Upper lobe of left lung (tissue), 6 donors: Measurements from ENCODE around the gene PHC1. TPM values are rescaled to one million over a fixed set of nuclear protein-coding genes. Genes with fewer than 3 reads are reported as not detected.

Experiments
- ATAC-seq, 2 donors: fragments of 200-7000 bp; cut with Tn5 transposase; one replicate each; pipeline ENCODE4 v1.9.1; 2022; ENCODE audit warnings: mild to moderate bottlenecking in 2 of 2, moderate library complexity in 2 of 2; ENCODE audit not compliant: low FRiP score in 2 of 2
- DNase-seq, 2 donors: peaks; one replicate each; pipeline ENCODE4 v3.0.0-alpha.2; 2019 to 2020
- H3K27ac ChIP-seq, 4 donors: fragments of 200-600 bp; sonication (generic); one replicate each; pipeline ENCODE4 v1.5.1; 2016 to 2019
- H3K27me3 ChIP-seq, 4 donors: fragments of 200-600 bp; sonication (generic); one replicate each; pipeline ENCODE4 v1.5.1; 2017 to 2019
- H3K36me3 ChIP-seq, 4 donors: fragments of 200-600 bp; sonication (generic); one replicate each; pipeline ENCODE4 v1.5.1; 2016 to 2019
- H3K4me1 ChIP-seq, 4 donors: fragments of 200-600 bp; sonication (generic); one replicate each; pipeline ENCODE4 v1.5.1; 2018 to 2019
- H3K4me3 ChIP-seq, 4 donors: fragments of 200-600 bp; sonication (generic); one replicate each; pipeline ENCODE4 v1.5.1; 2017 to 2019; ENCODE audit warnings: mild to moderate bottlenecking in 2 of 4, moderate library complexity in 1 of 4
- H3K9me3 ChIP-seq, 4 donors: fragments of 200-600 bp; sonication (generic); one replicate each; pipeline ENCODE4 v1.5.1; 2018 to 2019
- CTCF ChIP-seq, 6 experiments: fragments of 450-650 bp in 4 of 6; fragments of 200-600 bp in 2 of 6; sonication (generic) in 2 of 6; IDR thresholded peaks; one replicate each; pipeline ENCODE4 v1.5.1; 2016 to 2019; ENCODE audit warnings: antibody characterized with exemption in 6 of 6
- EP300 ChIP-seq, 4 donors: sonication (generic); formaldehyde crosslinking; IDR thresholded peaks; one replicate each; pipeline ENCODE4 v1.5.1; 2017; ENCODE audit warnings: antibody characterized with exemption in 4 of 4, control low read depth in 2 of 4
- POLR2A ChIP-seq, 4 donors: fragments of 450-650 bp; IDR thresholded peaks; one replicate each; pipeline ENCODE4 v1.5.1; 2016 to 2017; ENCODE audit warnings: antibody characterized with exemption in 4 of 4, mild to moderate bottlenecking in 2 of 4
- POLR2AphosphoS5 ChIP-seq, 2 donors: sonication (generic); formaldehyde crosslinking; IDR thresholded peaks; one replicate each; pipeline ENCODE4 v1.5.1; 2017; ENCODE audit warnings: antibody characterized with exemption in 2 of 2
- WGBS, 2 donors: methylation state at CpG; one replicate each; pipeline ENCODE4 v1.1.5; 2017 to 2018; 5-methylcytosine and 5-hydroxymethylcytosine counted together
- total RNA-seq, 6 donors: library from RNA; depleted of rRNA in 4 of 6; stranded (reverse); fragments of >200 nt in 4 of 6; gene quantifications; one replicate each; pipeline versions ENCODE4 v1.1.0 to v1.2.1, GENCODE V29; 2016 to 2021
- donor health status: DM: no; HTN: no; CAD: no; lungs with moderate emphysema.
- donor health status: DM: no; HTN: yes; CAD: no; lungs with severe emphysema.

Gene PHC1
- total RNA-seq, 6 donors from 2014 or later, result 23.2 to 60.8 (median 32.1) TPM

GRCh38 chr12:8980137-8980536 lies 65.8 kb downstream of the PHC1 start:
- Histone ChIP-seq H3K9me3 (peaks cover 4 to 25% (median 10%) of the 10 kb centered on the region in 4 donors), H3K36me3 (no peaks in the 10 kb centered on the region), H3K27ac (no peak overlapping the region), H3K4me1 (no peaks in the 10 kb centered on the region), H3K27me3 (no peaks in the 10 kb centered on the region), H3K4me3 (no peak overlapping the region)
- TF ChIP-seq POLR2A (IDR thresholded peaks at IDR 0.05) (no peak), CTCF (IDR thresholded peaks at IDR 0.05) (no peak), POLR2AphosphoS5 (IDR thresholded peaks at IDR 0.05) (no peak), EP300 (IDR thresholded peaks at IDR 0.05) (no peak)
- ATAC-seq, result no peak
- 93 to 97% methylated on average over 3 of the region's 3 CpGs for WGBS, 2 donors
- DNase-seq, result no peak

GRCh38 chr12:8985213-8985754 lies 71.0 kb downstream of the PHC1 start:
- Histone ChIP-seq H3K4me3 (no peak overlapping the region), H3K9me3 (peaks cover 0 to 8% (median 5%) of the 10 kb centered on the region in 4 donors), H3K27ac (no peak overlapping the region), H3K27me3 (no peaks in the 10 kb centered on the region), H3K4me1 (peaks cover 0 to 12% (median 3%) of the 10 kb centered on the region in 4 donors), H3K36me3 (no peaks in the 10 kb centered on the region)
- no peak for TF ChIP-seq CTCF (IDR thresholded peaks at IDR 0.05)
- TF ChIP-seq POLR2A (IDR thresholded peaks at IDR 0.05), result no peak
- no peak for TF ChIP-seq EP300 (IDR thresholded peaks at IDR 0.05)
- TF ChIP-seq POLR2AphosphoS5 (IDR thresholded peaks at IDR 0.05), result no peak
- DNase-seq (no peak), ATAC-seq (no peak)
- WGBS, 2 donors, result 83 to 85% methylated on average over 1 of the region's 1 CpG

- H3K4me3 ChIP-seq, result no peak overlapping the region
- no peaks in the 10 kb centered on the region for H3K9me3 ChIP-seq
- no peak for TF ChIP-seq POLR2A (IDR thresholded peaks at IDR 0.05)
- TF ChIP-seq CTCF (IDR thresholded peaks at IDR 0.05), result no peak
- DNase-seq (no peak), ATAC-seq (no peak)
- H3K27ac ChIP-seq, result no peak overlapping the region
- no peaks in the 10 kb centered on the region for H3K36me3 ChIP-seq
- peaks cover 0 to 12% (median 3%) of the 10 kb centered on the region in 4 donors for H3K4me1 ChIP-seq
- H3K27me3 ChIP-seq, result no peaks in the 10 kb centered on the region
These were observed 72.9 kb downstream of the PHC1 start for GRCh38 chr12:8987163-8987562.

- Histone ChIP-seq H3K27me3 (no peaks in the 10 kb centered on the region), H3K4me3 (no peak overlapping the region), H3K9me3 (no peaks in the 10 kb centered on the region), H3K4me1 (peaks cover 0 to 12% (median 3%) of the 10 kb centered on the region in 4 donors), H3K36me3 (no peaks in the 10 kb centered on the region), H3K27ac (peak overlapping the region in 2 of 4 donors; percentile 3 to 7)
- 59 to 64% methylated on average over 1 of the region's 1 CpG for WGBS, 2 donors
- DNase-seq (no peak), ATAC-seq (no peak)
- no peak for TF ChIP-seq CTCF (IDR thresholded peaks at IDR 0.05)
These were observed 73.4 kb downstream of the PHC1 start for GRCh38 chr12:8987685-8988084.

- H3K27ac ChIP-seq, result no peak within 1 kb of the TSS
These were observed 75.1 kb downstream of the PHC1 start, which contains the start of gene KLRG1 for GRCh38 chr12:8989413-8989812. Gene KLRG1 (plus strand): TSS chr12:8989546. CDS start chr12:8989636, 90 bp downstream.

More at GRCh38 chr12:8989413-8989812, 75.1 kb downstream of the PHC1 start, which contains the start of gene KLRG1:
- no peak within 1 kb of the TSS for H3K4me3 ChIP-seq
- H3K36me3 ChIP-seq, result no peaks in the 10 kb centered on the region
- DNase-seq (no peak), ATAC-seq (no peak)
- H3K27me3 ChIP-seq, result no peaks in the 10 kb centered on the region
- no peaks in the 10 kb centered on the region for H3K9me3 ChIP-seq
- TF ChIP-seq POLR2AphosphoS5 (IDR thresholded peaks at IDR 0.05), result no peak
- TF ChIP-seq POLR2A (IDR thresholded peaks at IDR 0.05), result no peak
- TF ChIP-seq EP300 (IDR thresholded peaks at IDR 0.05), result no peak
- no peak for TF ChIP-seq CTCF (IDR thresholded peaks at IDR 0.05)
- 67 to 70% methylated on average over 2 of the region's 2 CpGs for WGBS, 2 donors
- peaks cover 0 to 12% (median 3%) of the 10 kb centered on the region in 4 donors for H3K4me1 ChIP-seq
